HCT116 (cell line): ENCODE data around the gene TMSB4X. TPM values are rescaled to one million over a fixed set of nuclear protein-coding genes. Genes with fewer than 3 reads are reported as not detected.

ENCODE experiments used
- ATAC-seq: fragments of 200-7000 bp; cut with Tn5 transposase; 2 replicates; pipeline ENCODE4 v1.9.1; 2020; ENCODE audit warnings: mild to moderate bottlenecking, moderate library complexity
- BruUV-seq: library from RNA; stranded (reverse); fragments of 400-500 nt; replicated peaks from 2 replicates; lab custom pipeline; 2021; lab: Mats Ljungman, UMichigan
- CTCF ChIA-PET: fragments of 300-600 bp; sonication (Branson Sonifier 250); formaldehyde crosslinking; loops from one replicate; lab custom pipeline; 2021; ENCODE audit warnings: antibody characterized with exemption; lab: Charles Lee
- POLR2A ChIA-PET: fragments of 300-600, 350-600 bp; sonication (Branson Sonifier 250); formaldehyde crosslinking; loops from one replicate; lab custom pipeline; 2021; ENCODE audit warnings: antibody characterized with exemption; lab: Charles Lee
- RAD21 ChIA-PET, 2 experiments: fragments of 300-600 bp; sonication (Branson Sonifier 250); formaldehyde crosslinking; loops; one replicate each; lab custom pipeline; 2023; ENCODE audit warnings: low total read pairs in 2 of 2; ENCODE audit not compliant: uncharacterized antibody in 2 of 2, unreplicated experiment in 2 of 2, low non-redundant PET in 1 of 2; lab: Charles Lee
- DNase-seq: peaks from one replicate; pipeline ENCODE4 v3.0.0-alpha.2; 2010; ENCODE audit warnings: low read depth, low spot score
- H2AFZ ChIP-seq: fragments of 200-600 bp; shearing (Covaris generic), sonication (generic); 2 replicates; pipeline ENCODE4 v1.6.1; 2017; ENCODE audit warnings: low read depth, mixed run types, mixed read lengths, antibody characterized with exemption, low read length; ENCODE audit not compliant: poor library complexity, severe bottlenecking
- H3K27ac ChIP-seq: 2 replicates; pipeline ENCODE4 v1.5.1; 2012; ENCODE audit warnings: low read depth, low read length
- H3K27me3 ChIP-seq: fragments of 200-600 bp; sonication (generic); 2 replicates; pipeline ENCODE4 v1.6.1; 2016; ENCODE audit warnings: mixed run types, low read length, mixed read lengths; ENCODE audit not compliant: insufficient read depth
- H3K36me3 ChIP-seq, 2 experiments: fragments of 200-500 bp in 1 of 2; fragments of 200-600 bp in 1 of 2; sonication (Bioruptor generic) in 1 of 2; sonication (generic) in 1 of 2; 2 replicates each; pipeline versions ENCODE4 v1.5.1 to v1.6.1; 2014 to 2016; ENCODE audit warnings: low read length in 2 of 2, inconsistent platforms in 1 of 2, mixed read lengths in 1 of 2, mixed run types in 1 of 2; ENCODE audit not compliant: insufficient read depth in 2 of 2, control insufficient read depth in 1 of 2
- H3K4me1 ChIP-seq, 2 experiments: fragments of 200-600 bp in 1 of 2; sonication (generic) in 1 of 2; 2 replicates each; pipeline versions ENCODE4 v1.5.1 to v1.6.1; 2012 to 2017; ENCODE audit warnings: low read length in 2 of 2, inconsistent platforms in 1 of 2, mild to moderate bottlenecking in 1 of 2, mixed read lengths in 1 of 2, mixed run types in 1 of 2, moderate library complexity in 1 of 2; ENCODE audit not compliant: insufficient read depth in 2 of 2, control insufficient read depth in 1 of 2
- H3K4me2 ChIP-seq: fragments of 200-600 bp; sonication (generic); 2 replicates; pipeline ENCODE4 v1.6.1; 2017; ENCODE audit warnings: mixed run types, low read length, mixed read lengths
- H3K4me3 ChIP-seq, 2 experiments: fragments of 200-600 bp in 1 of 2; sonication (generic) in 1 of 2; replicated peaks in 1 of 2; 2 replicates each; pipeline ENCODE4 v1.5.1; 2011 to 2016; ENCODE audit warnings: low read length in 2 of 2, control low read depth in 1 of 2, low read depth in 1 of 2, mild to moderate bottlenecking in 1 of 2, mixed read lengths in 1 of 2, mixed run types in 1 of 2
- H3K79me2 ChIP-seq: fragments of 200-600 bp; sonication (generic); 2 replicates; pipeline ENCODE4 v1.6.1; 2017; ENCODE audit warnings: mild to moderate bottlenecking, mixed run types, low read length, moderate library complexity, mixed read lengths; ENCODE audit not compliant: insufficient read depth
- H3K9ac ChIP-seq: fragments of 200-600 bp; sonication (generic); 2 replicates; pipeline ENCODE4 v1.6.1; 2016; ENCODE audit warnings: low read length, mixed read lengths
- H3K9me2 ChIP-seq: fragments of 200-600 bp; sonication (generic), shearing (Covaris generic); 2 replicates; pipeline ENCODE4 v1.6.1; 2017; ENCODE audit warnings: mixed run types, mild to moderate bottlenecking, moderate library complexity; ENCODE audit not compliant: insufficient read depth
- H3K9me3 ChIP-seq, 2 experiments: fragments of 200-500 bp in 1 of 2; fragments of 200-600 bp in 1 of 2; sonication (Bioruptor generic) in 1 of 2; sonication (generic) in 1 of 2; 2 replicates each; pipeline ENCODE4 v1.6.1; 2014 to 2017; ENCODE audit warnings: low read length in 2 of 2, mixed read lengths in 2 of 2, inconsistent platforms in 1 of 2, low read depth in 1 of 2, mild to moderate bottlenecking in 1 of 2, mixed run types in 1 of 2, moderate library complexity in 1 of 2; ENCODE audit not compliant: control insufficient read depth in 1 of 2, insufficient read depth in 1 of 2
- H4K20me1 ChIP-seq: fragments of 200-600 bp; sonication (generic), shearing (Covaris generic); 2 replicates; pipeline ENCODE4 v1.6.1; 2017; ENCODE audit warnings: mixed run types, mild to moderate bottlenecking, moderate library complexity; ENCODE audit not compliant: insufficient read depth
- EGR1 ChIP-seq: IDR thresholded peaks from 2 replicates; pipeline ENCODE4 v1.6.1; 2012; ENCODE audit warnings: low read depth
- ELF1 ChIP-seq: IDR thresholded peaks from 2 replicates; pipeline ENCODE4 v1.6.1; 2012; ENCODE audit warnings: low read depth, borderline replicate concordance
- FOSL1 ChIP-seq: IDR thresholded peaks from 2 replicates; pipeline ENCODE4 v1.6.1; 2012; ENCODE audit warnings: low read depth
- JUND ChIP-seq: IDR thresholded peaks from 2 replicates; pipeline ENCODE4 v1.6.1; 2012
- MAX ChIP-seq: IDR thresholded peaks from 2 replicates; pipeline ENCODE4 v1.6.1; 2012
- RAD21 ChIP-seq: IDR thresholded peaks from 2 replicates; pipeline ENCODE4 v1.6.1; 2012; ENCODE audit warnings: low read depth, mild to moderate bottlenecking
- ZFX ChIP-seq: fragments of 450-650 bp; IDR thresholded peaks from 2 replicates; pipeline ENCODE4 v1.6.1; 2017
- intact Hi-C: fragments of 100-400 bp; cut with micrococcal nuclease; formaldehyde crosslinking; loops from 2 replicates; pipeline ENCODE4 v1.10.0; 2022
- total RNA-seq: library from RNA; stranded (reverse); gene quantifications from one replicate; pipeline ENCODE4 v1.2.1, GENCODE V29; 2021; ENCODE audit not compliant: unreplicated experiment

Gene TMSB4X
- total RNA-seq, 1 experiment from 2014 or later, result 407 TPM

- Histone ChIP-seq H3K36me3 (no peaks in the 10 kb centered on the region), H2AFZ (peak overlapping the region; percentile 95), H4K20me1 (no peaks in the 10 kb centered on the region), H3K9me3 (no peaks in the 10 kb centered on the region), H3K79me2 (peaks cover 11% of the 10 kb centered on the region), H3K27ac (peak overlapping the region; percentile 71), H3K4me1 (peaks cover 0 to 10% of the 10 kb centered on the region in 2 experiments; a peak in 2 of 4 replicates), H3K9me2 (no peaks in the 10 kb centered on the region), H3K4me2 (peak overlapping the region; percentile 84), H3K9ac (peak overlapping the region; percentile 77), H3K27me3 (no peaks in the 10 kb centered on the region), H3K4me3 (peak overlapping the region; percentile 57 to 79)
- BruUV-seq, result TSS peak; percentile 52
- ChIA-PET POLR2A (interaction anchor here (0.7 to 1.5 kb wide), 5 partner anchors 9 to 132 kb away, joined by 3 to 5 read pairs (median 3); no protein-coding TSS in a partner anchor), CTCF (no interaction called here), RAD21 (no interaction called here)
- DNase-seq, result no peak
- TF ChIP-seq RAD21 (no peak), EGR1 (no peak), JUND (no peak), FOSL1 (0 out of 2 replicates have a peak, but pooled peaks have one; percentile 29)
- peak; percentile 64 for ATAC-seq
- intact Hi-C loops, result loop anchor here (2.0 to 10.0 kb wide), 2 partner anchors 424 to 510 kb away; no protein-coding TSS in a partner anchor
These were observed 560 bp upstream of the TMSB4X start for GRCh38 chrX:12974305-12974795.

GRCh38 chrX:12975670-12975965 lies 708 bp downstream of the TMSB4X start:
- Histone ChIP-seq H3K4me2 (peak overlapping the region; percentile 84), H3K9me2 (no peaks in the 10 kb centered on the region), H3K9ac (peak overlapping the region; percentile 77), H3K4me1 (peaks cover 0 to 10% of the 10 kb centered on the region in 2 experiments; a peak in 2 of 4 replicates)
- intact Hi-C loops, result loop anchor here (2.0 to 10.0 kb wide), 2 partner anchors 423 to 509 kb away; no protein-coding TSS in a partner anchor
- 0 out of 2 replicates have a peak, but pooled peaks have one; percentile 11 for TF ChIP-seq MAX
- TF ChIP-seq FOSL1, result no peak
- no peak for TF ChIP-seq ZFX
- TF ChIP-seq ELF1, result no peak
- TF ChIP-seq, all 23 proteins: peak for 1
- no peaks in the 10 kb centered on the region for H3K27me3 ChIP-seq
- BruUV-seq, result no TSS peak
- H2AFZ ChIP-seq, result no peak overlapping the region
- RAD21 ChIA-PET, result interaction anchor here in 1 of 2 experiments (0.6 kb wide), 1 partner anchor 520 kb away, joined by 3 read pairs; no protein-coding TSS in a partner anchor
- no peaks in the 10 kb centered on the region for H4K20me1 ChIP-seq
- no peaks in the 10 kb centered on the region for H3K9me3 ChIP-seq
- POLR2A ChIA-PET, result interaction anchor here (1.3 to 1.5 kb wide), 2 partner anchors 10 to 19 kb away, joined by 5 read pairs; no protein-coding TSS in a partner anchor
- H3K79me2 ChIP-seq, result peaks cover 11% of the 10 kb centered on the region
- peak overlapping the region; percentile 71 for H3K27ac ChIP-seq
- no peak for ATAC-seq
- H3K4me3 ChIP-seq, result peak overlapping the region; percentile 57 to 79
- CTCF ChIA-PET, result no interaction called here
- no peaks in the 10 kb centered on the region for H3K36me3 ChIP-seq
- no peak for DNase-seq
